ENCODE data around the gene PTPRT. TPM values are rescaled to one million over a fixed set of nuclear protein-coding genes. Genes with fewer than 3 reads are reported as not detected.
A peak's percentile ranks its signal among the peaks of the same experiment; 100 is the strongest.

Gene PTPRT
- total and polyA plus RNA-seq, 5 donors = 0.06 to 0.40 (median 0.20) TPM

DNA sequence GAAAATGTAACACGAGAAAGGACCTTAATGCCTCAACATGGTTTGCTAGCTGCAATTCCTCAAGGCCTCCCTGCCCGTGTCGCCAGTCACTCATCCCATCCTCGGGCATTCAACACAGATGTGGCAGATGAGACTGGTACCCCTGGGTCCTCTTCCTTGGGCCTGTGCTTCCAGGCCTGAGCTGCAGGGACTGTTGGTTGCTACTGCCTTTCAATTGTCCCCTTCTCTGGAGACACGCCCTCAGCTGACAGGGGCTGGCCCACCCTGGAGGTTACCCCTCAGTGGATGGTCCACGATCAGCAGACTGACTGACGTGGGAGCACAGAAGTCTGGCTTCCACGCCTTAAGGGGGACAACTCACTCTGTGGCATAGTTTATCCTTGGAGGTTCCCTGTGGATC is 1076.5 kb downstream of the PTPRT start:
- intact Hi-C loops (cut with DNase I) = no loop called here

DNA sequence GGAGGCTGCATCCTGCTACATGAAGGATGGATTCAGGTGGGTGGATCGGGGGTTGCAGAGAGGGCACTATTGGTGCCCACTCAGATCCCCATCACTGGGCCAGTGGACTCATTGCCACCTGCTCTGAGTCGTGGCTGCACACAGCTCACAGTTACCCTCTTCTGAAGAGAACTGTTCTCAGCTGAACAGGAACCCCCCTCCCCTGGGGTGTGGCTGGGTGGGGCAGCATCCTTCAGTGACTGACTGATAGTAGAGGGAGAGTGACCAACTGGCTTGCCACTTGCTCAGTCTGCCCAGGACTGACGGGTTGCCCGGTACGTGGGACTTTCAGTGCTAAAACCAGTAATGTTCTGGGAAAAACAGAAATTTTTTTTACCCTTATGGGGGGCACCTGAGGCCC is 1077.5 kb downstream of the PTPRT start:
- intact Hi-C loops (cut with DNase I) = no loop called here
- Histone ChIP-seq H3K4me3 (ENCODE audit: low read length) (no peak overlapping the region), H3K9me3 (ENCODE audit: control insufficient read depth, low read length) (no peaks in the 10 kb centered on the region), H3K27me3 (ENCODE audit: control insufficient read depth, insufficient read depth) (no peaks in the 10 kb centered on the region), H3K27ac (ENCODE audit: low read length) (no peak overlapping the region), H3K4me1 (ENCODE audit: control insufficient read depth, insufficient read depth, low read length) (no peaks in the 10 kb centered on the region)
- ATAC-seq (no peak), DNase-seq (no peak)
- 84% methylated on average over 5 of the region's 5 CpGs for WGBS

More for the DNA sequence above, 1076.5 kb downstream of the PTPRT start:
- no peak overlapping the region for H3K4me3 ChIP-seq (ENCODE audit: low read length)
- DNase-seq (no peak), ATAC-seq (no peak)
- 84% methylated on average over 8 of the region's 8 CpGs for WGBS
- H3K4me1 ChIP-seq (ENCODE audit: control insufficient read depth, insufficient read depth, low read length) = no peaks in the 10 kb centered on the region
- no peak overlapping the region for H3K27ac ChIP-seq (ENCODE audit: low read length)
- no peaks in the 10 kb centered on the region for H3K9me3 ChIP-seq (ENCODE audit: control insufficient read depth, low read length)
- H3K27me3 ChIP-seq (ENCODE audit: control insufficient read depth, insufficient read depth) = no peaks in the 10 kb centered on the region

DNA sequence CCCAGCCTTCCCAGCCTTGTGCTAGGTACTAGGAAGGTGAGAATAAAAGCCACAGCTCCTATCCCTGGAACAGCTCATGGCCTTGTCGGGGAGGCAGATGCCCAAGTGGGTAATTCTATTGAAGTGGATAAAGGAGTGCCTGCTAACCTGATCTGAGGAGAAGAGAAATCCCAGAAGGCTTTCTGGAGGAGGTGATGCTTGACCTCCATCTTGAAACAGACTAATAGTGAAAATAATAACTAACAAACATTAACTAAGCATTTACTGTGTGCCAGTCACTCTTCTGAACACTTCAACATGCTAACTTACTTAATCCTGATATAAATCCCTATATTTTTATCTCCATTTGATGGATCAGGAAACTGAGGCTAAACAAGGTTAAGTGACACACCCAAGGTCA is 1078.4 kb downstream of the PTPRT start:
- ATAC-seq (no peak), DNase-seq (no peak)
- no peaks in the 10 kb centered on the region for H3K4me1 ChIP-seq (ENCODE audit: control insufficient read depth, insufficient read depth, low read length)
- H3K27me3 ChIP-seq (ENCODE audit: control insufficient read depth, insufficient read depth) = no peaks in the 10 kb centered on the region
- H3K27ac ChIP-seq (ENCODE audit: low read length) = no peak overlapping the region
- no peak overlapping the region for H3K4me3 ChIP-seq (ENCODE audit: low read length)
- intact Hi-C loops (cut with DNase I) = no loop called here
- no peaks in the 10 kb centered on the region for H3K9me3 ChIP-seq (ENCODE audit: control insufficient read depth, low read length)
- WGBS = 85% methylated on average over 1 of the region's 1 CpG

DNA sequence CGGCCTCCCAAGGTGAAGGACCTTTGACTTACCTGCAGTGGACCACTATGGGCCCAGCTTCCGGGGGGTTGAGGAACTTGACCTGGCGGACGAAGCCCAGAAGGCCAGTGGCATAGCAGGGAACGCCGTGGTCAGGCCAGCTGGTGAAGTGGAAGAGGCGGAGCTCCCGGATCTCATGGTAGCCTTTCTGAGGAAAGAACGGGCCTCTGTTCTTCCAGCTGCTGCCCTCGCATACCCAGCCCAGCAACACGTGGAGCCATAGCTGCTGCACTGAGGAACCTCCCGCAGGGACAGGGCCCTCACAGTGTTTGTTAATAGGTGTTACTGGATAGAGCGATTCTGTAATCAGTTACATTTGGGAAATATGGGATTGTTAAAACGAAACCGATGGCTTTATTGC is 1079.4 kb downstream of the PTPRT start:
- intact Hi-C loops (cut with DNase I) = no loop called here
- Histone ChIP-seq H3K27ac (ENCODE audit: low read length) (no peak overlapping the region), H3K4me3 (ENCODE audit: low read length) (no peak overlapping the region), H3K9me3 (ENCODE audit: control insufficient read depth, low read length) (no peaks in the 10 kb centered on the region), H3K4me1 (ENCODE audit: control insufficient read depth, insufficient read depth, low read length) (no peaks in the 10 kb centered on the region), H3K27me3 (ENCODE audit: control insufficient read depth, insufficient read depth) (no peaks in the 10 kb centered on the region)
- 75% methylated on average over 15 of the region's 15 CpGs for WGBS
- DNase-seq (no peak), ATAC-seq (no peak)

DNA sequence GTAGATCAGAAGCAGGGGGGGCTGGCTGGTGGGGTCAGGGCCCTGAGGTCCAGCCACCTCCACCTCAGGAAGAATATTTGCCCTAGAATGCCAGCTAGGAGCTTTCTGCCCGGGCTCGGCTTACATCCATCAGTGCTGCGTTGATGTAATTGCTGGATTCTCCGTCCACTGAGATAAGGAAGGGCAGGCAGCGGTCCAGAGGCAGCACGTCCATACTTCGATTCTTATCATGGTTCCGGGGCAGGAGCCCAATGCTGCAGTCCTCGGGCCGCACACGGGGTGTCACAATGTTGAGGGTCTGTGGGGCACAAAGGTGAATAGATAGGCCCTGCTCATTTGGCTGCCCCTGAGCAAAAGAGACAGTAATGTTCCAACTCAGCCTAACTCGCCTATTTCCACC is 1087.7 kb downstream of the PTPRT start:
- intact Hi-C loops (cut with DNase I) = no loop called here
- H3K4me3 ChIP-seq (ENCODE audit: low read length) = no peak overlapping the region
- no peaks in the 10 kb centered on the region for H3K27me3 ChIP-seq (ENCODE audit: control insufficient read depth, insufficient read depth)
- H3K4me1 ChIP-seq (ENCODE audit: control insufficient read depth, insufficient read depth, low read length) = no peaks in the 10 kb centered on the region
- 39% methylated on average over 12 of the region's 12 CpGs for WGBS
- no peak for ATAC-seq
- H3K27ac ChIP-seq (ENCODE audit: low read length) = no peak overlapping the region
- peak in 1 of 3 donors; percentile 58 for DNase-seq
- no peaks in the 10 kb centered on the region for H3K9me3 ChIP-seq (ENCODE audit: control insufficient read depth, low read length)

DNA sequence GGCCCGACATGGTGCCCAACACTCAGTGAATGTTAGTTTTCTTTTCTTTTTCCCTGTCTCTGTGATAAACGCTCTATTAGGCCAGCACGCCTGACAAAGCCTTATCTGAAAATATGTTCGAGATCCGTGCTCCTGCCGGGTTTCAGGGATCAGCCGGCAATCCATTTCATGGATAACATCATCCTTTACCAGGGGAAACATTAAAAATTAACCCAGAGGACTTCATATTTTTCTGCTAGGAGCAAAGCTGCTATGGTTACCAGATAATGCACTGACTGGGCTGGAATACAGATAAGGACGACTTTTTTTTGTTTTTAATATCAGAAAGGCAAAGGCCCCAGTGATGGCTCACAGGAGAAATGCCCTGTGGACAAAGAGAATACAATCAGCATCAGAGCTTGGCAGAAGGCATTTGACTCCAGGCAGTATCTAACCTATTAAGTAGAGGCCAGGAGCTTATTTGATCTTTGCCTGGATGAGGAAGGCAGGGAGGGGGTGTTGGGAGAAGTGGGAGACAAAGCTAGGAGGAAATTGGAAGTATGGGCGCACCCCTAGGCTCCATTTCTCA is 1089.5 kb downstream of the PTPRT start:
- no peaks in the 10 kb centered on the region for H3K9me3 ChIP-seq (ENCODE audit: control insufficient read depth, low read length)
- 44% methylated on average over 9 of the region's 9 CpGs for WGBS
- H3K27me3 ChIP-seq (ENCODE audit: control insufficient read depth, insufficient read depth) = no peaks in the 10 kb centered on the region
- DNase-seq = no peak
- no peak for ATAC-seq
- no peak overlapping the region for H3K4me3 ChIP-seq (ENCODE audit: low read length)
- intact Hi-C loops (cut with DNase I) = no loop called here
- H3K27ac ChIP-seq (ENCODE audit: low read length) = no peak overlapping the region
- H3K4me1 ChIP-seq (ENCODE audit: control insufficient read depth, insufficient read depth, low read length) = no peaks in the 10 kb centered on the region

DNA sequence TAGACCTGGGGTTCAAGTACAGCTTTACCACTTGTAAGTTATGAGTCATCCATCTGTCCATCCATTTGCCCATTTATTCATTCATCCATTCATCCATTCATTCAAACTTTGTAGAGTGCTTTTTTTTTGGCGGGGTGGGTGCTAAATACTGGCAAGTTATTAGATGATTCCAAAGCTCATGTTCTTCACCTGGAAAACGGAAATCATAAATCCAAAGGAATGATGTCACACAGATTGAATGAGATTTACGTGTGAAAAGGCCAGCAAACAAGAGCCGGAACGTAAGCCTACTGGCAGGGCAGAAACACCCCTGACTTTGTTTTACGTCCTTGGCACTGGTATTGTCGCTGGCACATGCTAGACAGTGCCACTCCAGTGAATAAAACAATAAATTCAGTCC is 1090.6 kb downstream of the PTPRT start:
- Histone ChIP-seq H3K27me3 (ENCODE audit: control insufficient read depth, insufficient read depth) (no peaks in the 10 kb centered on the region), H3K27ac (ENCODE audit: low read length) (no peak overlapping the region), H3K4me1 (ENCODE audit: control insufficient read depth, insufficient read depth, low read length) (no peaks in the 10 kb centered on the region), H3K9me3 (ENCODE audit: control insufficient read depth, low read length) (no peaks in the 10 kb centered on the region), H3K4me3 (ENCODE audit: low read length) (no peak overlapping the region)
- no peak for DNase-seq
- no peak for ATAC-seq
- WGBS = 80% methylated on average over 7 of the region's 7 CpGs
- intact Hi-C loops (cut with DNase I) = no loop called here

DNA sequence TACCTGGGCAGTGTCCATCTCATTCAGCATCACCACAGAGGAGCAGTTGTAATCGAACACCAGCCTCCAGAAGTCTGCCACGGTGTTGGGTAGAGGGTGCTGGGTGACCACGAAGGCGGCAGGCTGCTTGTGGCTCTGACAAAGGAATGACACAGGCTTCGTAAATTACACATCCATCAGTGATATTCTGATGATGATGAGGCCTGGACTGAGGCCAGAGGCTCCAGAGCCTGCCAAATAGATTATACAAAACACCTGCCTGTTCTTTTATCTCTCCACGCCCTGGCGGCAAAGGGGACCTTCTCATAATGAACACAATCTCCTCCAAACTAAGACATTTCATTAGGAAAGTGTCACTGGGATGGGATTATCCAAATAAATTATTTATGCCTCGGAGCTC is 1091.3 kb downstream of the PTPRT start:
- H3K4me1 ChIP-seq (ENCODE audit: control insufficient read depth, insufficient read depth, low read length) = no peaks in the 10 kb centered on the region
- no peaks in the 10 kb centered on the region for H3K27me3 ChIP-seq (ENCODE audit: control insufficient read depth, insufficient read depth)
- DNase-seq (no peak), ATAC-seq (no peak)
- no peak overlapping the region for H3K27ac ChIP-seq (ENCODE audit: low read length)
- intact Hi-C loops (cut with DNase I) = no loop called here
- 78% methylated on average over 8 of the region's 8 CpGs for WGBS
- H3K9me3 ChIP-seq (ENCODE audit: control insufficient read depth, low read length) = no peaks in the 10 kb centered on the region
- no peak overlapping the region for H3K4me3 ChIP-seq (ENCODE audit: low read length)

DNA sequence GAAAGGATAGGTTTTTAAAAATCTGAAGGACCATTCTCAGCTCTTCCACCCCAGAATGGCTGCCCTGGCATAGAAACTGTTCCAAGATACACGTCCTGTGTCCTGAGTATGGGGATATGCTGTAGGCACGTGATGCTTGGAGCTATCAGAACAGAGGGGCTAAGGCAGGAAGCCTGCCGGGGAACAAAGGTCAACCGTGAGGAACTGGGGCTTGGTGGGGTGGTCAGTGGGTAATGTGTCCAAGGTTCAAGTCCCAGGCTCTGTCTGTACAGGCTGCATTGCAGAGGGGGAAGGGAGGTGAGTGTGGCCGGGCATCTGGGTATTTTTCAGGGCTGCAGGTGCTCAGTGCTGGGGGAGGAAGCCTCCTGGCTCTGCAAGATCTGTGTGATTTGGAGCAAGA is 1092.0 kb downstream of the PTPRT start:
- Histone ChIP-seq H3K27me3 (ENCODE audit: control insufficient read depth, insufficient read depth) (no peaks in the 10 kb centered on the region), H3K27ac (ENCODE audit: low read length) (no peak overlapping the region), H3K4me1 (ENCODE audit: control insufficient read depth, insufficient read depth, low read length) (no peaks in the 10 kb centered on the region), H3K4me3 (ENCODE audit: low read length) (no peak overlapping the region), H3K9me3 (ENCODE audit: control insufficient read depth, low read length) (no peaks in the 10 kb centered on the region)
- DNase-seq = no peak
- ATAC-seq = no peak
- WGBS = 72% methylated on average over 5 of the region's 5 CpGs
- intact Hi-C loops (cut with DNase I) = no loop called here

DNA sequence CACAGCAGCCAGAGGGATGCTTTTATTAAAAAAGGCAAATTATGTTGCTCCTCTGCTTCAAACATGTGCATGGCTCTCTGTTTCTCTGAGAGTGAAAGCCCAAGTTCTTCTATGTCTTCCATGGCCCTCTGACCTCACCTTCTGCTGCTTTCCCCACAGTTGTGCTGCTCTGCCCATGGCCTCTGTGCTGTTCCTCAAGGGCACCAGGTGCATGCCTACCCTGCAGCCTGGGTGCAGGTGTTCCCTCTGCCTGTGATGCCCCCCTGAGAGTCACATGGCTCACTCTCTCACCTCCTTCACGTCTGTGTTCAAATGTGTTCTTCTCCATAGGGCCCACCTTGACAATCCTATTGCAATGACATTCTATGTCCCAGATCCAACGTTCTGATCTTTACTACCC is 1094.5 kb downstream of the PTPRT start:
- intact Hi-C loops (cut with DNase I) = no loop called here
- no peak overlapping the region for H3K27ac ChIP-seq (ENCODE audit: low read length)
- no peaks in the 10 kb centered on the region for H3K9me3 ChIP-seq (ENCODE audit: control insufficient read depth, low read length)
- H3K4me3 ChIP-seq (ENCODE audit: low read length) = no peak overlapping the region
- ATAC-seq (no peak), DNase-seq (no peak)
- no peaks in the 10 kb centered on the region for H3K4me1 ChIP-seq (ENCODE audit: control insufficient read depth, insufficient read depth, low read length)
- H3K27me3 ChIP-seq (ENCODE audit: control insufficient read depth, insufficient read depth) = no peaks in the 10 kb centered on the region
- WGBS = 71% methylated on average over 2 of the region's 2 CpGs

DNA sequence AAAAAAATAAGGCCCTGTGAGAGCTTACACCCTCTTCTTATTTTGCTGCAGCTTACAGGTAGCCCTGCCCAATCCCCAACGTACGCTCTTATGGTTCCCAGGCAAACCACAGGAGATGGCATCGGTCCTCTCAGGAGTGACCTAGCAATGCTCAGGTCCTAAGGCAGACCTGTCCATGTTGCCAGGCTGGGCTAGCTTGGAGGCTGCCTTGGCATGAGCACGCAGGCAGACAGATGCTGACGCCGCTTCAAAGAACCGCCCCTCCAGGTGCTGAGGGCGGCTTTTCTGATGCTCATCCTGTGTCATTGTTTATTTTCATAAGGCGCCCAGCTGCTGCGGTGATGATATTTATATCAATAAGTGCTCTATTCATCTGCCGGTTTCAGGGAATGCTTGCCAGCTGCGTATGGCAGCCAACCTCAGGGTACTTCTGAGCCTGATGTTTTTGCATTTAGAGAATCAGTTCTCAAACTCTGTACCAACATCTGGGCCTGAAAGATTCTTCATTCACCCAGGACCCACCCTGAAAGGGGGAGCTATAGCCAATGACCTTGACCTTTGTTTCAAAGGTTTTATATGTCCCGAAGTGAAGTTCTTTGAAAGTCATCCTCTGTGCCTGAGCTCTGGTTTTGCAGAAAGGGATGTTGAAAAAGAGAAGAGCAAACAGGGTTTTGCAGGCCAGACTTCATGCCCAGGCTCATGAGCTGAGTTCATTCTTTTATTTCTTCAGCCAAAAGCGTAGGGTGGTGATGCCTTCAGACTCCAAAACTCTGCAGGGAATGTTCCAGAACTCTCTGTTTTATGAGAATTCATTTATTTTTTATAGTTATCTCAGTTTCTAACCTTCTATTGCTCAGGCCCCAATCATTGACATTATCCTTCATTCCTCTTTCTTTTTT is 1095.9 kb downstream of the PTPRT start:
- WGBS = 70% methylated on average over 14 of the region's 14 CpGs
- Histone ChIP-seq H3K9me3 (ENCODE audit: control insufficient read depth, low read length) (no peaks in the 10 kb centered on the region), H3K4me1 (ENCODE audit: control insufficient read depth, insufficient read depth, low read length) (no peaks in the 10 kb centered on the region), H3K27ac (ENCODE audit: low read length) (no peak overlapping the region), H3K27me3 (ENCODE audit: control insufficient read depth, insufficient read depth) (no peaks in the 10 kb centered on the region), H3K4me3 (ENCODE audit: low read length) (no peak overlapping the region)
- ATAC-seq (peak in 1 of 2 donors; percentile 24), DNase-seq (no peak)
- intact Hi-C loops (cut with DNase I) = no loop called here
